Chondrocyte (in vitro differentiated cells): ENCODE results near the gene COX14. TPM values are rescaled to one million over a fixed set of nuclear protein-coding genes. Genes with fewer than 3 reads are reported as not detected.

Experiments used
- DNase-seq: peaks from one replicate; pipeline ENCODE4 v3.0.0; 2021; ENCODE audit warnings: mixed read lengths, low spot score
- H3K27ac Mint-ChIP-seq: one replicate; pipeline ENCODE4 v1.8.0; 2021; ENCODE audit warnings: mild to moderate bottlenecking, moderate library complexity, mixed read lengths; ENCODE audit not compliant: unreplicated experiment
- H3K27me3 Mint-ChIP-seq: 2 replicates; pipeline ENCODE4 v1.8.0; 2021; ENCODE audit warnings: low read depth, mixed read lengths
- H3K36me3 Mint-ChIP-seq: 2 replicates; pipeline ENCODE4 v1.8.0; 2021; ENCODE audit warnings: low read depth, mixed read lengths
- H3K4me1 Mint-ChIP-seq: 2 replicates; pipeline ENCODE4 v1.8.0; 2021; ENCODE audit warnings: low read depth, mild to moderate bottlenecking, mixed read lengths
- H3K4me3 Mint-ChIP-seq: one replicate; pipeline ENCODE4 v1.8.0; 2021; ENCODE audit warnings: mild to moderate bottlenecking, moderate library complexity, mixed read lengths; ENCODE audit not compliant: unreplicated experiment
- H3K9me3 Mint-ChIP-seq: 2 replicates; pipeline ENCODE4 v1.8.0; 2021; ENCODE audit warnings: low read depth, mixed read lengths
- CTCF ChIP-seq: fragments of 200-600 bp; sonication (generic); IDR thresholded peaks from 2 replicates; pipeline ENCODE4 v1.5.0; 2021; ENCODE audit warnings: antibody characterized with exemption, mild to moderate bottlenecking, moderate library complexity
- total RNA-seq: library from RNA; stranded (reverse); gene quantifications from 3 replicates; pipeline ENCODE4 v1.2.1, GENCODE V29; 2021

Gene COX14
- total RNA-seq, 1 donor from 2014 or later = 44.7 TPM

- no peak overlapping the region for H3K4me3 Mint-ChIP-seq
- H3K27me3 Mint-ChIP-seq = no peaks in the 10 kb centered on the region
- H3K4me1 Mint-ChIP-seq = peaks cover 27% of the 10 kb centered on the region
- peak overlapping the region; percentile 95 for H3K27ac Mint-ChIP-seq
- DNase-seq = peak; percentile 39
- H3K9me3 Mint-ChIP-seq = no peaks in the 10 kb centered on the region
- peaks cover 2% of the 10 kb centered on the region for H3K36me3 Mint-ChIP-seq
- no peak for TF ChIP-seq CTCF
Observed at GRCh38 chr12:50110127-50110761, 1.8 kb upstream of the COX14 start.

- peak; percentile 82 for DNase-seq
- TF ChIP-seq CTCF = no peak
- Mint-ChIP-seq H3K9me3 (no peaks in the 10 kb centered on the region), H3K4me3 (peak overlapping the region; percentile 68), H3K27ac (peak overlapping the region; percentile 95), H3K36me3 (peaks cover 5% of the 10 kb centered on the region), H3K27me3 (no peaks in the 10 kb centered on the region), H3K4me1 (peaks cover 31% of the 10 kb centered on the region)
Observed at GRCh38 chr12:50110762-50111351, 1.2 kb upstream of the COX14 start.

GRCh38 chr12:50111395-50111692 is 692 bp upstream of the COX14 start:
- DNase-seq = no peak
- H3K9me3 Mint-ChIP-seq = no peaks in the 10 kb centered on the region
- TF ChIP-seq CTCF = no peak
- H3K36me3 Mint-ChIP-seq = peaks cover 5% of the 10 kb centered on the region
- peak overlapping the region; percentile 95 for H3K27ac Mint-ChIP-seq
- no peaks in the 10 kb centered on the region for H3K27me3 Mint-ChIP-seq
- peaks cover 32% of the 10 kb centered on the region for H3K4me1 Mint-ChIP-seq
- H3K4me3 Mint-ChIP-seq = peak overlapping the region; percentile 68

GRCh38 chr12:50112456-50113218 is 601 bp downstream of the COX14 start:
- peak overlapping the region; percentile 95 for H3K27ac Mint-ChIP-seq
- H3K4me3 Mint-ChIP-seq = peak overlapping the region; percentile 93
- no peaks in the 10 kb centered on the region for H3K27me3 Mint-ChIP-seq
- no peak for TF ChIP-seq CTCF
- peak; percentile 35 for DNase-seq
- H3K4me1 Mint-ChIP-seq = peaks cover 36% of the 10 kb centered on the region
- no peaks in the 10 kb centered on the region for H3K9me3 Mint-ChIP-seq
- peaks cover 5% of the 10 kb centered on the region for H3K36me3 Mint-ChIP-seq

GRCh38 chr12:50117057-50117622 is 5.1 kb downstream of the COX14 start:
- no peak overlapping the region for H3K4me3 Mint-ChIP-seq
- TF ChIP-seq CTCF = no peak
- DNase-seq = peak; percentile 26
- peaks cover 19% of the 10 kb centered on the region for H3K4me1 Mint-ChIP-seq
- peaks cover 15% of the 10 kb centered on the region for H3K36me3 Mint-ChIP-seq
- H3K9me3 Mint-ChIP-seq = no peaks in the 10 kb centered on the region
- peak overlapping the region; percentile 18 for H3K27ac Mint-ChIP-seq
- H3K27me3 Mint-ChIP-seq = no peaks in the 10 kb centered on the region
